D721Med (cell line): Measurements from ENCODE around the gene PIEZO1.
"Not testable (repeated sequence)": the region's sequence is repeated elsewhere in the genome, so short reads cannot be mapped to it uniquely, and the experiment has no call there.

ENCODE experiments used
- DNase-seq: peaks from one replicate; pipeline ENCODE4 v3.0.0; 2011; ENCODE audit warnings: low spot score; ENCODE audit not compliant: insufficient read length
- FAIRE-seq: peaks from 2 replicates; lab custom pipeline; 2011; peaks lifted over from hg19 to GRCh38; lab: Jason Lieb, UNC
- TF ChIP-seq, protein P1 (sequence below): IDR thresholded peaks from 2 replicates; pipeline ENCODE4 v1.5.1; 2012; ENCODE audit warnings: mild to moderate bottlenecking, control low read depth; ENCODE audit not compliant: insufficient read depth; ENCODE audit errors: missing control alignments

Gene PIEZO1

DNA sequence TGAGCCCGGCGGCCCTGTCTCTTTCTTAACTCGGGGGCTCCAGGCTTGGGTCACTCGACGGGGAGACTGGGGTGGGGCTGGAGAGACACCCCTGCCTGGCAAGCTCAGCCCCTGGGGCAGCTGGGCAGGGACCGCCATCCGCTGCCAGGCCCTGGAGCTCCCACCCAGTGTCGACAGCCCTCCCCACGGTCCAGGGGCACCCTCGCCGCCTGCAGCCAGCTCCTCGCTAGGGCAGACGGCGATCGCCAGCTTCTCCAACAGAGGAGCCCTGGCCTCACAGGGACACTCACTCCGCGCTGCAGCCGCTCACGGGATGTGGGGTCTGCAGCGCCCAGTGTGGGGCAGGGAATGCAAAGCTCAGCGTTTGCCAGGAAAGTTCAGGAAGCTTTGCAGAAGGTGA, 42.7 kb upstream of the PIEZO1 start:
- FAIRE-seq = no peak
- TF ChIP-seq, protein P1, sequence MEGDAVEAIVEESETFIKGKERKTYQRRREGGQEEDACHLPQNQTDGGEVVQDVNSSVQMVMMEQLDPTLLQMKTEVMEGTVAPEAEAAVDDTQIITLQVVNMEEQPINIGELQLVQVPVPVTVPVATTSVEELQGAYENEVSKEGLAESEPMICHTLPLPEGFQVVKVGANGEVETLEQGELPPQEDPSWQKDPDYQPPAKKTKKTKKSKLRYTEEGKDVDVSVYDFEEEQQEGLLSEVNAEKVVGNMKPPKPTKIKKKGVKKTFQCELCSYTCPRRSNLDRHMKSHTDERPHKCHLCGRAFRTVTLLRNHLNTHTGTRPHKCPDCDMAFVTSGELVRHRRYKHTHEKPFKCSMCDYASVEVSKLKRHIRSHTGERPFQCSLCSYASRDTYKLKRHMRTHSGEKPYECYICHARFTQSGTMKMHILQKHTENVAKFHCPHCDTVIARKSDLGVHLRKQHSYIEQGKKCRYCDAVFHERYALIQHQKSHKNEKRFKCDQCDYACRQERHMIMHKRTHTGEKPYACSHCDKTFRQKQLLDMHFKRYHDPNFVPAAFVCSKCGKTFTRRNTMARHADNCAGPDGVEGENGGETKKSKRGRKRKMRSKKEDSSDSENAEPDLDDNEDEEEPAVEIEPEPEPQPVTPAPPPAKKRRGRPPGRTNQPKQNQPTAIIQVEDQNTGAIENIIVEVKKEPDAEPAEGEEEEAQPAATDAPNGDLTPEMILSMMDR = no peak
- no peak for DNase-seq

DNA sequence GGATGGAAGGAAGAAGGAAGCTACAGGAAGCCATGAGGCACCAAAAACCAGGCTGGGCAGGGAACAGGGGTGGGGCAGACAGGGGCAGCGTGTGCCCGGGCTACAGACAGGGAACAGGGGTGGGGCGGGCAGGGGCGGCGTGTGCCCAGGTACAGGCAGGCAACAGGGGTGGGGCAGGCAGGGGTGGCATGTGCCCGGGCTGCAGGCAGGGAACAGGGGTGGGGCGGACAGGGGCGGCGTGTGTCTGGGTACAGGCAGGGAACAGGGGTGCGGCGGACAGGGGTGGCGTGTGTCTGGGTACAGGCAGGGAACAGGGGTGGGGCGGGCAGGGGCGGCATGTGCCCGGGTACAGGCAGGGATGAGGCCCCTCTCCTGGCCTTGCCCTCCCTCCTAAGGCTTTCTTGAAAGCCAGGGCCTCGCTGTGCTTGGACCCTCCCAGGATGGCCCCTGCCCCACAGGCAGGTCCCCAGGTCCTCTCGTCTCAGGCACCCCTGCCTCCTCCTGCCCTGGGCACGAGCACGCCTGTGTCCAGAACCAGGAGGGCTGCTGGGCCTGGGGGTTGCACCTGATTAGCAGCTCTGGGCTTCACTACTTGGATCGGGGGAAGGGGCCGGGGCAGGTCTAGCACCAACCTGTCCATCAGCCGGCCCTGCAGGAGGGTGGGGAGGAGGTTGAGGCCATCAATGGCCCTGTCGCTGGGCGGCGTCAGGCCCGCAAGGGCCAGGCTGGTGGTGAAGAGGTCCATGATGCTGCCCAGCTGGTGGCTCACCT, 41.2 kb upstream of the PIEZO1 start:
- DNase-seq (no peak), FAIRE-seq (no peak)
- TF ChIP-seq, protein P1 = no peak

DNA sequence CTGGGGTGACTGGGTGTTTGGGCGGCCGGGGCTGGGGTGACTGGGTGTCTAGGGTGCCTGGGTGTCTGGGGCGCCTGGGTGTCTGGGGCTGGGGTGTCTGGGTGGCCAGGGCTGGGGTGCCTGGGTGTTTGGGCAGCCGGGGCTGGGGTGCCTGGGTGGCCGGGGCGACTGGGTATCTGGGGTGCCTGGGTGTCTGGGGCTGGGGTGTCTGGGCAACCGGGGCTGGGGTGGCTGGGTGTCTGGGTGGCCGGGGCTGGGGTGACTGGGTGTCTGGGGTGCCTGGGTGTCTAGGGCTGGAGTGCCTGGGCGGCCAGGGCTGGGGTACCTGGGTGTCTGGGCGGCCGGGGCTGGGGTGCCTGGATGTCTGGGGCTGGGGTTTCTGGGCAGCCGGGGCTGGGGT, 40.1 kb upstream of the PIEZO1 start:
- DNase-seq (no peak), FAIRE-seq (no peak)
- TF ChIP-seq, protein P1 = no peak

DNA sequence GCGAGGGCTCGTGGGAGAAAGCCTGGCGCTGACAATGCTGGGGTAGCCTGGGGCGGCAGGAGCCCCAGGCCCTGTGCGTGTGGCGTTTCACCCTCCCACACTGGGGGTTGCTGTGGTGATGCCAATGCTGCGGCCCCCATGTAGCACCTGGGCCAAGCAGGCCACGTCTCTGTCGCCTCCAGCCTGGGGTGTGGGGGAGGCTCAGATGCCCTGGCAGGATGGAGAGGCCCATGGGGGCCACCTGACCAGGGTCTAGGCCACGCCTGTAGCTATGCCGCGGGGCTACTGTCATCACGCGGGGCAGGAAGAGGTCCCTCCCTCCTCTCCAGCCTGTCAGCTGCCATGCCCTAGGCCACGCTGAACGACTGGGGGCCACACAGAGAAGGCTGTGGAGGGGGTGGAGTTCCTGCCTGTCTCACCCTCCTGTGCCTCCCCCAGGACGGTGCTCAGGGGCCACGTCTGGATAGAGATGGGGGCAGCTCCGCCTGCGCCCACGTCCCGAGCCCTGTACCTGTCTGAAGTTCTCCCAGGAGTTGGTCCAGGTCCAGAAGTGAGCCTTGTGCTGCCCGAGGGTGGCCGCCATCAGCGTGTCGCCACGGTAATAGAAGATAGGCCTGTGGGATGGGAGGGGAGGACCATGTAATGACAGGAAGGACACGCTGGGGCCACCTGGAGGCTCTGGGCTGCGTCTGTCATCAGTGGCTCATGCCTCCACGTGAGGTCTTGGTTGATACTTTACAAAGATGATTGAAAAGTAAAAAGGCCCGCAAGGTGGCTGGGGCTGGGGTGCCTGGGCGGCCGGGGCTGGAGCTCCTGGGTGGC, 39.4 kb upstream of the PIEZO1 start:
- DNase-seq = no peak
- FAIRE-seq = no peak
- TF ChIP-seq, protein P1 = no peak

DNA sequence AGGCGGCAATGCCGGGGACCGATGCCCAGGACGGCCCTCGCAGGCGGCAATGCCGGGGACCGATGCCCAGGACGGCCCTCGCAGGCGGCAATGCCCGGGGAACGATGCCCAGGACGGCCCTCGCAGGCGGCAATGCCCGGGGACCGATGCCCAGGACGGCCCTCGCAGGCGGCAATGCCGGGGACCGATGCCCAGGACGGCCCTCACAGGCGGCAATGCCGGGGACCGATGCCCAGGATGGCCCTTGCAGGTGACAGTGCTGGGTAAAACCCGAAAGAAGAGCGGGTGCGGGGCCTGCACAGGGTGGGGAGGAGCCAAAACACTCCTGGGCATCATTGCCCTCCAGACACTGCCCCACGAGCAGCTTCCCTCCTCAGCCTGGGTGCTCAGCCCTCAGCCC, 38.6 kb upstream of the PIEZO1 start:
- not testable (repeated sequence) for FAIRE-seq, DNase-seq

DNA sequence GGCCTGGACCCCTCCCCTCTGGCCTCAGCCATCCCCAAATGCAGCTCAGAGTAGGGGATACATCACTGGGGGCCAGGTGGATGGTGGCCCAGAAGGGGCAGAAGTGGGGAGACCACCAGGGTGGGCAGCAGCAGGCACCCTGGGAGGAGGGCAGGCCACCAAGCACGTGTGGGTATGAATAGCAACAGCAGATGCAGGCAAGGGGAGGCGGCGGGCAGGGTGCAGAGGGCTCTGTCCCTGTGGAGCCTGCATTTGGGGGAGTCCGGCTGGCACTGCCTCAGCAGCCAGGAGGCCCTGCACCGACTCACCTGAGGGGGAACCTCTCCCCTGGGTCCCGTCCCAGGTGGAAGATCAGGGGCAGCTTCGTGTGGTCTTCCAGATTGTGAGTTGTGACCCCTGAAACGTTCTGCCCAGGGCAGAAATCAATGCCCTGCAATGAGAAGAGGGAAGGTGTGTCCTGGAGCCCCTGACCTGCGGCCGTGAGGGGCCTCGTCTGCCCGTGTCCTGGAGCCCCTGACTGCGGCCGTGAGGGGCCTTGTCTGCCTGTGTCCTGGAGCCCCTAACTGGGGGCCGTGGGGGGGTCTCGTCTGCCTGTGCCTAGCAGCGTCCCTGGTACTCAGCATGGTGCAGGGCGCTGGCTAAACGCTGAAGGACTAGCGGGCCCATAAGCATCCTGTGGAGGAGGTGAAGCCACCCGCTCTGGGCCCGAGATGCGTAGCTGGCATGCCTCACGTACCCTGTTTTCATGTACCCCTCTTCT, 37.4 kb upstream of the PIEZO1 start:
- TF ChIP-seq, protein P1 = no peak
- DNase-seq (no peak), FAIRE-seq (no peak)

DNA sequence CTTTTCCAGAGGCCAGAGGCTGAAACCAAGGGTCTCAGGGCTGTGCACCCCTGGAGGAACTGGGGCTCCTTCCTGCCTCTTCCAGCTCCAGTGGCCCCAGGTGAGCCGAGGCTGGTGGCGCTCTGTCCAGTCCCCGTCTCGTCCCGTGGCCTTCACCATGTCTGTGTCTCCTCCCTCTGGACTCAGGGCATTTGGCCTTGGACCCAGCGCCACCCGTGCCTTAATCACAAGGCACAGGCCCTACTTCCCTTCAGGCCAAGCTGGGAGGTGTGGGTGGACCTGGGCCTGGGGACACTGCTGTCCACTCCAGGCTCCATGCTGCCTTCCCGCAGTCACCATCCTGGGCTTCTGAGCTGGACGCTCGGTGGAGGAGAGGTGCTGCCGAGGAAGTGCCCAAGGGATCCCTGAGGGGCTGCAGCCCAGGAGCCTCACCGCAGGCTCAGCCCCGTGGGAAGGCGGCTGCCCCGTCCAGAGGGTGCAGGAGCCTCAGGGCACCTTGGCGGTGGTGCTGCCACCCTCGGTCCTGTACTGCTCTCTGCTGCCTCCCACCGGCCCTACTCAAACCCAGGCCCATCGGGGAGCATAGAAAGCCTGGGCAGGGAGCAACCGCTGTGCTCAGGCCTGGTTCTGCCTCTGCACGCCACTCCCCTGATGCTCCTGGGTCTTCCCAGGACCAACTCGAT, 36.3 kb upstream of the PIEZO1 start:
- FAIRE-seq (no peak), DNase-seq (no peak)
- TF ChIP-seq, protein P1 = no peak
